ENCODE measurements around the gene RHOJ.

The RHOJ gene

GRCh38 chr14:63237791-63238190 lies 33.5 kb downstream of the RHOJ start:
- Histone ChIP-seq H3K27ac (ENCODE audit: low read depth, low read length) (no peak overlapping the region), H3K9ac (ENCODE audit: low read length) (no peak overlapping the region), H3K9me3 (ENCODE audit: low read length) (no peaks in the 10 kb centered on the region), H3K4me1 (ENCODE audit: insufficient read depth, low read length) (peaks cover 14% of the 10 kb centered on the region), H3K4me3 (ENCODE audit: low read depth in 1 of 2, low read length in 2 of 2) (no peak overlapping the region), H3K36me3 (ENCODE audit: insufficient read depth, low read length) (no peaks in the 10 kb centered on the region), H3K27me3 (ENCODE audit: control insufficient read depth in 1 of 2, insufficient read depth in 2 of 2, low read length in 2 of 2) (no peaks in the 10 kb centered on the region)

- H3K27me3 ChIP-seq (ENCODE audit: control insufficient read depth in 1 of 2, insufficient read depth in 2 of 2, low read length in 2 of 2), result no peaks in the 10 kb centered on the region
- no peak overlapping the region for H3K4me3 ChIP-seq (ENCODE audit: low read depth in 1 of 2, low read length in 2 of 2)
- no peaks in the 10 kb centered on the region for H3K9me3 ChIP-seq (ENCODE audit: low read length)
- no peaks in the 10 kb centered on the region for H3K36me3 ChIP-seq (ENCODE audit: insufficient read depth, low read length)
- no peak overlapping the region for H3K27ac ChIP-seq (ENCODE audit: low read depth, low read length)
- peaks cover 14% of the 10 kb centered on the region for H3K4me1 ChIP-seq (ENCODE audit: insufficient read depth, low read length)
- no peak overlapping the region for H3K9ac ChIP-seq (ENCODE audit: low read length)
These were observed 36.0 kb downstream of the RHOJ start for GRCh38 chr14:63240221-63240620.

- no peak overlapping the region for H3K27ac ChIP-seq (ENCODE audit: low read depth, low read length)
- no peaks in the 10 kb centered on the region for H3K9me3 ChIP-seq (ENCODE audit: low read length)
- no peak overlapping the region for H3K4me3 ChIP-seq (ENCODE audit: low read depth in 1 of 2, low read length in 2 of 2)
These were observed 36.9 kb downstream of the RHOJ start for GRCh38 chr14:63241096-63241495.

GRCh38 chr14:63243646-63244045 lies 39.4 kb downstream of the RHOJ start:
- Histone ChIP-seq H3K9me3 (ENCODE audit: low read length) (no peaks in the 10 kb centered on the region), H3K4me3 (ENCODE audit: low read depth in 1 of 2, low read length in 2 of 2) (no peak overlapping the region)

More at GRCh38 chr14:63241096-63241495, 36.9 kb downstream of the RHOJ start:
- H3K27me3 ChIP-seq (ENCODE audit: control insufficient read depth in 1 of 2, insufficient read depth in 2 of 2, low read length in 2 of 2), result no peaks in the 10 kb centered on the region
- no peak overlapping the region for H3K9ac ChIP-seq (ENCODE audit: low read length)
- H3K36me3 ChIP-seq (ENCODE audit: insufficient read depth, low read length), result no peaks in the 10 kb centered on the region
- peaks cover 19% of the 10 kb centered on the region for H3K4me1 ChIP-seq (ENCODE audit: insufficient read depth, low read length)

GRCh38 chr14:63245893-63246292 lies 41.6 kb downstream of the RHOJ start:
- H3K27ac ChIP-seq (ENCODE audit: low read depth, low read length), result no peak overlapping the region
- H3K36me3 ChIP-seq (ENCODE audit: insufficient read depth, low read length), result no peaks in the 10 kb centered on the region
- H3K4me3 ChIP-seq (ENCODE audit: low read depth in 1 of 2, low read length in 2 of 2), result no peak overlapping the region
- H3K27me3 ChIP-seq (ENCODE audit: control insufficient read depth in 1 of 2, insufficient read depth in 2 of 2, low read length in 2 of 2), result no peaks in the 10 kb centered on the region
- H3K4me1 ChIP-seq (ENCODE audit: insufficient read depth, low read length), result peaks cover 46% of the 10 kb centered on the region
- H3K9ac ChIP-seq (ENCODE audit: low read length), result no peak overlapping the region
- no peaks in the 10 kb centered on the region for H3K9me3 ChIP-seq (ENCODE audit: low read length)

More at GRCh38 chr14:63243646-63244045, 39.4 kb downstream of the RHOJ start:
- Histone ChIP-seq H3K9ac (ENCODE audit: low read length) (no peak overlapping the region), H3K4me1 (ENCODE audit: insufficient read depth, low read length) (peaks cover 34% of the 10 kb centered on the region), H3K36me3 (ENCODE audit: insufficient read depth, low read length) (no peaks in the 10 kb centered on the region), H3K27ac (ENCODE audit: low read depth, low read length) (no peak overlapping the region), H3K27me3 (ENCODE audit: control insufficient read depth in 1 of 2, insufficient read depth in 2 of 2, low read length in 2 of 2) (no peaks in the 10 kb centered on the region)

GRCh38 chr14:63248211-63248610 lies 44.0 kb downstream of the RHOJ start:
- H3K36me3 ChIP-seq (ENCODE audit: insufficient read depth, low read length), result no peaks in the 10 kb centered on the region
- no peak overlapping the region for H3K27ac ChIP-seq (ENCODE audit: low read depth, low read length)
- H3K9me3 ChIP-seq (ENCODE audit: low read length), result no peaks in the 10 kb centered on the region
- peaks cover 34% of the 10 kb centered on the region for H3K4me1 ChIP-seq (ENCODE audit: insufficient read depth, low read length)
- H3K4me3 ChIP-seq (ENCODE audit: low read depth in 1 of 2, low read length in 2 of 2), result no peak overlapping the region
- no peaks in the 10 kb centered on the region for H3K27me3 ChIP-seq (ENCODE audit: control insufficient read depth in 1 of 2, insufficient read depth in 2 of 2, low read length in 2 of 2)
- no peak overlapping the region for H3K9ac ChIP-seq (ENCODE audit: low read length)

- Histone ChIP-seq H3K9me3 (ENCODE audit: low read length) (no peaks in the 10 kb centered on the region), H3K4me1 (ENCODE audit: insufficient read depth, low read length) (peaks cover 34% of the 10 kb centered on the region), H3K27ac (ENCODE audit: low read depth, low read length) (peak overlapping the region; percentile 10), H3K4me3 (ENCODE audit: low read depth in 1 of 2, low read length in 2 of 2) (peak overlapping the region in 1 of 2 donors; percentile 5), H3K9ac (ENCODE audit: low read length) (no peak overlapping the region), H3K27me3 (ENCODE audit: control insufficient read depth in 1 of 2, insufficient read depth in 2 of 2, low read length in 2 of 2) (no peaks in the 10 kb centered on the region), H3K36me3 (ENCODE audit: insufficient read depth, low read length) (no peaks in the 10 kb centered on the region)
These were observed 44.8 kb downstream of the RHOJ start for GRCh38 chr14:63249092-63249491.

- H3K27ac ChIP-seq (ENCODE audit: low read depth, low read length), result no peak overlapping the region
- H3K4me1 ChIP-seq (ENCODE audit: insufficient read depth, low read length), result no peaks in the 10 kb centered on the region
- H3K4me3 ChIP-seq (ENCODE audit: low read depth in 1 of 2, low read length in 2 of 2), result no peak overlapping the region
- no peak overlapping the region for H3K9ac ChIP-seq (ENCODE audit: low read length)
- no peaks in the 10 kb centered on the region for H3K9me3 ChIP-seq (ENCODE audit: low read length)
- no peaks in the 10 kb centered on the region for H3K36me3 ChIP-seq (ENCODE audit: insufficient read depth, low read length)
- H3K27me3 ChIP-seq (ENCODE audit: control insufficient read depth in 1 of 2, insufficient read depth in 2 of 2, low read length in 2 of 2), result no peaks in the 10 kb centered on the region
These were observed 53.1 kb downstream of the RHOJ start for GRCh38 chr14:63257299-63257698.

GRCh38 chr14:63262446-63262845 lies 58.2 kb downstream of the RHOJ start:
- no peaks in the 10 kb centered on the region for H3K4me1 ChIP-seq (ENCODE audit: insufficient read depth, low read length)
- no peaks in the 10 kb centered on the region for H3K9me3 ChIP-seq (ENCODE audit: low read length)
- H3K27me3 ChIP-seq (ENCODE audit: control insufficient read depth in 1 of 2, insufficient read depth in 2 of 2, low read length in 2 of 2), result no peaks in the 10 kb centered on the region
- no peak overlapping the region for H3K9ac ChIP-seq (ENCODE audit: low read length)
- H3K27ac ChIP-seq (ENCODE audit: low read depth, low read length), result no peak overlapping the region
- no peaks in the 10 kb centered on the region for H3K36me3 ChIP-seq (ENCODE audit: insufficient read depth, low read length)
- H3K4me3 ChIP-seq (ENCODE audit: low read depth in 1 of 2, low read length in 2 of 2), result no peak overlapping the region

GRCh38 chr14:63266106-63266505 lies 61.9 kb downstream of the RHOJ start:
- Histone ChIP-seq H3K36me3 (ENCODE audit: insufficient read depth, low read length) (no peaks in the 10 kb centered on the region), H3K27ac (ENCODE audit: low read depth, low read length) (no peak overlapping the region), H3K9me3 (ENCODE audit: low read length) (no peaks in the 10 kb centered on the region), H3K4me3 (ENCODE audit: low read depth in 1 of 2, low read length in 2 of 2) (no peak overlapping the region), H3K27me3 (ENCODE audit: control insufficient read depth in 1 of 2, insufficient read depth in 2 of 2, low read length in 2 of 2) (no peaks in the 10 kb centered on the region), H3K4me1 (ENCODE audit: insufficient read depth, low read length) (no peaks in the 10 kb centered on the region), H3K9ac (ENCODE audit: low read length) (no peak overlapping the region)

- Histone ChIP-seq H3K9me3 (ENCODE audit: low read length) (no peaks in the 10 kb centered on the region), H3K4me1 (ENCODE audit: insufficient read depth, low read length) (no peaks in the 10 kb centered on the region), H3K9ac (ENCODE audit: low read length) (no peak overlapping the region), H3K27ac (ENCODE audit: low read depth, low read length) (no peak overlapping the region), H3K4me3 (ENCODE audit: low read depth in 1 of 2, low read length in 2 of 2) (no peak overlapping the region), H3K36me3 (ENCODE audit: insufficient read depth, low read length) (no peaks in the 10 kb centered on the region), H3K27me3 (ENCODE audit: control insufficient read depth in 1 of 2, insufficient read depth in 2 of 2, low read length in 2 of 2) (no peaks in the 10 kb centered on the region)
These were observed 62.9 kb downstream of the RHOJ start for GRCh38 chr14:63267171-63267570.

GRCh38 chr14:63268771-63269170 lies 64.5 kb downstream of the RHOJ start:
- Histone ChIP-seq H3K27me3 (ENCODE audit: control insufficient read depth in 1 of 2, insufficient read depth in 2 of 2, low read length in 2 of 2) (no peaks in the 10 kb centered on the region), H3K9ac (ENCODE audit: low read length) (no peak overlapping the region), H3K4me1 (ENCODE audit: insufficient read depth, low read length) (no peaks in the 10 kb centered on the region), H3K4me3 (ENCODE audit: low read depth in 1 of 2, low read length in 2 of 2) (no peak overlapping the region), H3K36me3 (ENCODE audit: insufficient read depth, low read length) (no peaks in the 10 kb centered on the region), H3K9me3 (ENCODE audit: low read length) (no peaks in the 10 kb centered on the region), H3K27ac (ENCODE audit: low read depth, low read length) (no peak overlapping the region)

All from muscle layer of colon (tissue), 2 donors.